Measurements from ENCODE around the gene DDC. TPM values are rescaled to one million over a fixed set of nuclear protein-coding genes. Genes with fewer than 3 reads are reported as not detected.

The DDC gene
- total and polyA plus RNA-seq, 2 donors (not counting 3 experiments of a cell fraction or from before 2014, with no cell fraction given) = not detected

GRCh38 chr7:50418086-50418515 lies 147.1 kb downstream of the DDC start:
- Histone ChIP-seq H3K36me3 (ENCODE audit: control insufficient read depth in 2 of 2, extremely low read depth in 1 of 2, insufficient read depth in 2 of 2, low read length in 2 of 2) (no peaks in the 10 kb centered on the region), H3K27ac (ENCODE audit: insufficient read depth, low read depth, low read length) (no peak overlapping the region), H2AFZ (ENCODE audit: low read depth, low read length) (no peak overlapping the region), H3K4me1 (ENCODE audit: control insufficient read depth, extremely low read depth, insufficient read depth, low read length) (peaks cover 12% of the 10 kb centered on the region), H3K9me1 (replicated peaks; ENCODE audit: control insufficient read depth, extremely low read depth, insufficient read depth, low read length) (no peaks in the 10 kb centered on the region), H3K27me3 (ENCODE audit: control insufficient read depth in 2 of 2, insufficient read depth in 2 of 2, low read length in 2 of 2) (peaks cover 0 to 8% of the 10 kb centered on the region in 2 experiments), H4K20me1 (replicated peaks; ENCODE audit: control insufficient read depth, extremely low read depth, insufficient read depth, low read length) (no peaks in the 10 kb centered on the region), H3K4me2 (ENCODE audit: insufficient read depth, low read length) (no peak overlapping the region), H3K79me2 (ENCODE audit: control insufficient read depth, insufficient read depth, low read length) (no peaks in the 10 kb centered on the region), H3K9me3 (replicated peaks; ENCODE audit: control insufficient read depth, insufficient read depth, low read length) (no peaks in the 10 kb centered on the region), H3K4me3 (replicated peaks in 1 of 3; ENCODE audit: insufficient read depth in 1 of 3, low read depth in 1 of 3, low read length in 3 of 3) (no peak overlapping the region), H3K9ac (replicated peaks; ENCODE audit: extremely low read depth, insufficient read depth, low read length) (no peak overlapping the region)
- ChIA-PET POLR2A (no interaction called here), CTCF (interaction anchor here (0.8 to 4.5 kb wide), 21 partner anchors 10 to 765 kb away, joined by 3 to 49 read pairs (median 4); partner anchors contain the start of gene ZPBP)
- dilution Hi-C loops (cut with MboI; ENCODE audit: extremely low pct_ligation_motif_present, low sequenced_read_pairs) (no loop called here), intact Hi-C loops (cut with micrococcal nuclease) (loop anchor here (1.0 to 2.0 kb wide), 4 partner anchors 213 to 743 kb away; no protein-coding TSS in a partner anchor)
- TF ChIP-seq POLR2A (IDR thresholded peaks at IDR 0.05; ENCODE audit: low read depth, low read length) = no peak
- no peak for TF ChIP-seq MAX (IDR thresholded peaks at IDR 0.05; ENCODE audit: insufficient read depth, insufficient read length)
- peak; percentile 89 to 94 for TF ChIP-seq CTCF (IDR thresholded peaks at IDR 0.05; ENCODE audit: extremely low read depth in 1 of 2, insufficient read depth in 1 of 2, low read depth in 1 of 2, low read length in 2 of 2)
- no peak for TF ChIP-seq GATA2 (IDR thresholded peaks at IDR 0.05; ENCODE audit: insufficient read depth, insufficient read length, low read depth, low read length)
- no peak for TF ChIP-seq EZH2 (IDR thresholded peaks at IDR 0.05; ENCODE audit: borderline replicate concordance, low read depth, low read length, severe bottlenecking)
- no peak for TF ChIP-seq JUN (IDR thresholded peaks at IDR 0.05; ENCODE audit: borderline replicate concordance, insufficient read depth, insufficient read length, low read depth)
- no peak for TF ChIP-seq POLR2AphosphoS5 (IDR thresholded peaks at IDR 0.05; ENCODE audit: insufficient read depth, low read depth, low read length)
- DNase-seq (ENCODE audit: low read depth, low spot score) = peak; percentile 77
- BruUV-seq (replicated peaks) = no TSS peak
- peak; percentile 89 for FAIRE-seq
